Skin epidermis (tissue), 12 donors: ENCODE measurements around the gene CD72.
"Not testable (repeated sequence)": the region's sequence is repeated elsewhere in the genome, so short reads cannot be mapped to it uniquely, and the experiment has no call there.

Experiments used
- H3K27ac ChIP-seq, 21 experiments: fragments of 200-600 bp; sonication (generic) in 11 of 21; one replicate each; pipeline ENCODE4 v1.5.0; 2020; ENCODE audit warnings: mild to moderate bottlenecking in 3 of 21, inconsistent platforms in 2 of 21, moderate library complexity in 2 of 21
- H3K4me3 ChIP-seq, 7 experiments: fragments of 200-600 bp; sonication (generic) in 2 of 7; one replicate each; pipeline ENCODE4 v1.5.0; 2020; ENCODE audit warnings: inconsistent platforms in 2 of 7, mild to moderate bottlenecking in 2 of 7, moderate library complexity in 1 of 7

The CD72 gene

GRCh38 chr9:35603986-35604577 lies 14.1 kb downstream of the CD72 start:
- H3K27ac ChIP-seq = peak overlapping the region; percentile 38 to 94 (median 87)
- H3K4me3 ChIP-seq = peak overlapping the region; percentile 53 to 95 (median 74)

GRCh38 chr9:35603506-35603985 lies 14.7 kb downstream of the CD72 start:
- H3K27ac ChIP-seq = peak overlapping the region in 20 of 21 experiments; percentile 41 to 90 (median 79)
- H3K4me3 ChIP-seq = peak overlapping the region; percentile 17 to 88 (median 21)

- no peak overlapping the region for H3K27ac ChIP-seq
Measured at GRCh38 chr9:35599763-35600604, 18.2 kb downstream of the CD72 start.

GRCh38 chr9:35598866-35599590 lies 19.2 kb downstream of the CD72 start:
- no peak overlapping the region for H3K27ac ChIP-seq
- H3K4me3 ChIP-seq = no peak overlapping the region

More at GRCh38 chr9:35599763-35600604, 18.2 kb downstream of the CD72 start:
- H3K4me3 ChIP-seq = no peak overlapping the region

GRCh38 chr9:35596907-35597306 lies 21.3 kb downstream of the CD72 start:
- not testable (repeated sequence) for H3K27ac ChIP-seq, H3K4me3 ChIP-seq

- H3K27ac ChIP-seq = no peak overlapping the region
- H3K4me3 ChIP-seq = no peak overlapping the region
Measured at GRCh38 chr9:35594471-35594870, 23.7 kb downstream of the CD72 start.

GRCh38 chr9:35593581-35593980 lies 24.6 kb downstream of the CD72 start:
- Histone ChIP-seq H3K4me3 (no peak overlapping the region), H3K27ac (no peak overlapping the region)

- not testable (repeated sequence) for H3K4me3 ChIP-seq, H3K27ac ChIP-seq
Measured at GRCh38 chr9:35588506-35588905, 29.7 kb downstream of the CD72 start.

GRCh38 chr9:35584681-35585080 lies 33.5 kb downstream of the CD72 start:
- H3K4me3 ChIP-seq = not testable (repeated sequence)

GRCh38 chr9:35583521-35583920 lies 34.7 kb downstream of the CD72 start:
- not testable (repeated sequence) for H3K27ac ChIP-seq, H3K4me3 ChIP-seq

More at GRCh38 chr9:35584681-35585080, 33.5 kb downstream of the CD72 start:
- not testable (repeated sequence) for H3K27ac ChIP-seq

GRCh38 chr9:35579659-35580227 lies 38.5 kb downstream of the CD72 start:
- H3K4me3 ChIP-seq, H3K27ac ChIP-seq: not testable (repeated sequence)

- H3K27ac ChIP-seq = no peak overlapping the region
Measured at GRCh38 chr9:35579130-35579529, 39.1 kb downstream of the CD72 start.

GRCh38 chr9:35577486-35577885 lies 40.7 kb downstream of the CD72 start:
- H3K4me3 ChIP-seq = no peak overlapping the region
- H3K27ac ChIP-seq = no peak overlapping the region

More at GRCh38 chr9:35579130-35579529, 39.1 kb downstream of the CD72 start:
- H3K4me3 ChIP-seq = no peak overlapping the region

- no peak overlapping the region for H3K27ac ChIP-seq
- no peak overlapping the region for H3K4me3 ChIP-seq
Measured at GRCh38 chr9:35575478-35575877, 42.7 kb downstream of the CD72 start.

GRCh38 chr9:35574578-35575122 lies 43.6 kb downstream of the CD72 start:
- Histone ChIP-seq H3K27ac (no peak overlapping the region), H3K4me3 (no peak overlapping the region)

- H3K27ac ChIP-seq = peak overlapping the region in 1 of 21 experiments; percentile 59
- H3K4me3 ChIP-seq = no peak overlapping the region
Measured at GRCh38 chr9:35570709-35571504, 47.3 kb downstream of the CD72 start.

- H3K4me3 ChIP-seq = no peak overlapping the region
- H3K27ac ChIP-seq = no peak overlapping the region
Measured at GRCh38 chr9:35569206-35569605, 49.0 kb downstream of the CD72 start.

- Histone ChIP-seq H3K27ac (no peak overlapping the region), H3K4me3 (no peak overlapping the region)
Measured at GRCh38 chr9:35568196-35568595, 50.0 kb downstream of the CD72 start.

GRCh38 chr9:35566417-35566816 lies 51.8 kb downstream of the CD72 start:
- Histone ChIP-seq H3K4me3 (no peak overlapping the region), H3K27ac (no peak overlapping the region)
